OCI-LY3 (cell line): Measurements from ENCODE around the gene COL4A6.

ENCODE experiments used
- EZH2phosphoT487 ChIP-seq: fragments of 200-600 bp; shearing (Covaris generic); IDR thresholded peaks from 2 replicates; pipeline ENCODE4 v1.6.1; 2018; ENCODE audit warnings: antibody characterized with exemption, mixed run types, low read depth
- TF ChIP-seq, protein P1 (sequence below): fragments of 200-600, 300-600 bp; sonication (generic); IDR thresholded peaks from 2 replicates; pipeline ENCODE4 v1.5.1; 2014; ENCODE audit warnings: antibody characterized with exemption, low read length, low read depth

DNA sequence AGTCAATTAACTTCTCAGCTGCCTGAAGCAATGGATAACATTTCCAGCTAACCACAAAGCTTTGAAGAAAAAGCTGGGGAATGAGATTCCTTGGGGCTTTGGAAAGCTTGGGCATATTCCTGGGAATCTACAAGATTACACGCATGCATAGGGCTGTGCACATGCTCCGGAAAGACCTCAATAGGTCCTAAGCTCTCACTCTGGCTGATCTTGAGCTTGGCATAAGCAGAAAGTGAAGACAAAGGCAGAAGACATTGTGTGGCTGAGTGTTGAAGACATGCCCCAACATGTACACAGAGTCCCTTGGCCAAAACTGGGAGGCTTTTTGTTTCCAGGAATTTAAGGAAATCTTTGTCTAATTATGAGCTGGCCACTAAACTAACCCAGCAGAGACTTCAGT lies 315.5 kb downstream of the COL4A6 start:
- TF ChIP-seq, protein P1, sequence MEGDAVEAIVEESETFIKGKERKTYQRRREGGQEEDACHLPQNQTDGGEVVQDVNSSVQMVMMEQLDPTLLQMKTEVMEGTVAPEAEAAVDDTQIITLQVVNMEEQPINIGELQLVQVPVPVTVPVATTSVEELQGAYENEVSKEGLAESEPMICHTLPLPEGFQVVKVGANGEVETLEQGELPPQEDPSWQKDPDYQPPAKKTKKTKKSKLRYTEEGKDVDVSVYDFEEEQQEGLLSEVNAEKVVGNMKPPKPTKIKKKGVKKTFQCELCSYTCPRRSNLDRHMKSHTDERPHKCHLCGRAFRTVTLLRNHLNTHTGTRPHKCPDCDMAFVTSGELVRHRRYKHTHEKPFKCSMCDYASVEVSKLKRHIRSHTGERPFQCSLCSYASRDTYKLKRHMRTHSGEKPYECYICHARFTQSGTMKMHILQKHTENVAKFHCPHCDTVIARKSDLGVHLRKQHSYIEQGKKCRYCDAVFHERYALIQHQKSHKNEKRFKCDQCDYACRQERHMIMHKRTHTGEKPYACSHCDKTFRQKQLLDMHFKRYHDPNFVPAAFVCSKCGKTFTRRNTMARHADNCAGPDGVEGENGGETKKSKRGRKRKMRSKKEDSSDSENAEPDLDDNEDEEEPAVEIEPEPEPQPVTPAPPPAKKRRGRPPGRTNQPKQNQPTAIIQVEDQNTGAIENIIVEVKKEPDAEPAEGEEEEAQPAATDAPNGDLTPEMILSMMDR = no peak
- no peak for TF ChIP-seq EZH2phosphoT487
